Activated T-helper 1 cell treated with anti-CD3 and anti-CD28 coated beads, Interleukin-2, amount 50 U/mL, for 16 hours (primary cell): ENCODE results near the gene VAPA.

ENCODE experiments used
- DNase-seq, 2 donors: peaks; one replicate each; pipeline ENCODE4 v3.0.0-alpha.2; 2020; ENCODE audit warnings: low read depth in 1 of 2, low spot score in 1 of 2

Gene VAPA

DNA sequence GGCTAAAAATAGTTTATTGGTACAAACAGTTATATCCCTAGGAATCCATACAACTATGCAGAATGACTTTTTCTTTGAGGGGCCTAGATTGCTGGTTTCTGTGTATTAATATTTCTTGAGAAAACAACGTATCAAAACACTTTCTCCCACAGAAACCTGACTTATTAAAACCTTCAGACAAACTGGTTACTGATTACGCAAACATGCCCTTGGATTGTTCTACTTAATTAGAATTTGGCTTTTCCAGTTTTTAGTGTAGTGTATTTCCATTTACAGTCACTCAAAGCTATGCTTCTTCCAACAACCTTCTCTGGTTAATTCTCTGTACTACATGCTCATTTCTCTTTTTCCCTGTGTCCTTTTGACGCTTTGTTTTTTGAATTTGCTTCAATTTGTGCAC is 20.0 kb downstream of the VAPA start:
- no peak for DNase-seq

DNA sequence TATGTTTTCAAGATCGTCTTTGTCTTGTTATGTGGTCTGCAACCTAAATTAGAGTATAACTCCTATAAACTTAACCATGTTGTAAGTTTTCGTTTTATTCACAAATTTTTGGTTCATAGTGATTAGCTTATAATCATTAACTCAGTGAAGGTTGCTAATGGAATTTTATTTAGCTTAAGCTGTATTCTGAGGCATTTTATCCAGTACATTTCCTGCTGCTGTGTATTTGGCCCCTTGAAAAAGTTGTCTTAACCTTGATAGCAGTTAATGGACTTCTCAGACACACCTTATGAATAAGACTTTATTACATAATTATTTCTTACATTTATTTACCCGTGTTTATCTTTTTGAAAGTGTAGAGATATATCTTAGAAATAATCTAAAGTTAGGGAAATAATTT is 20.5 kb downstream of the VAPA start:
- DNase-seq = no peak

DNA sequence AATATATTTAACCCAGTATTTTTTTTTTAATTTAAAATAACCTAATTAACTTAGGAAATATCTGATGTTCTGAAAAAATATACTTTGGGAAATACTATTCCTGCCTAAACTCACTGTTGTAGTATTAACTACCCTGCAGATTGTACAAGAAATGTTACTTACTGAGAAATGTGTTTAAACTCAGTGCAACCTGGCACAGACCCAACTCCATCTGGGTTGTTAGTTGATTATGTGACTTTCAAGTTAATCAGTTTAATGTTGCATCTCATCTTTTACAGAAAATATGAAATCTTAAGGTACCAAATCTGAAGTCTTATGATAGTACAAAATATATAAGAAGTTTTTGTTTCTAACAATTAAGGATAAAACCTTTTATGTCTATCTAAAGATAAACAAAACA is 27.3 kb downstream of the VAPA start:
- no peak for DNase-seq

DNA sequence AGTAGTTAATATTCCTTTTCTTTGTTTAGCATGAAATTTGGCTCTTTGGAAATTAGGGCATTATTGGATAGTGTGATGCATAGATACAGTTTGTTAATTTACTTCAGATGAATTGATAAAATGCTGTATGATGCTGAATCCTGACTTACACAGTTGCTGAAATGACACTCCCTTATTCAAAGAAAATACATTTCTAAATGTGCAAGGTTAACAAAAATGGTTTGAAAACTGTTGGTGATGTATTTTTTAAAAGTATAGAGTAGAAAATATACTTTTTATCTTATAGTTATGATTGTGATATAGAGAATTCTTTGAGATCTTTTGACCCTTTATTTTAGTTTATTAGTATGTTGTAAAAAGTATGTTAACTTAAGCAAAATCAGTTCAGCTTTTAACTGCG is 27.8 kb downstream of the VAPA start:
- no peak for DNase-seq

DNA sequence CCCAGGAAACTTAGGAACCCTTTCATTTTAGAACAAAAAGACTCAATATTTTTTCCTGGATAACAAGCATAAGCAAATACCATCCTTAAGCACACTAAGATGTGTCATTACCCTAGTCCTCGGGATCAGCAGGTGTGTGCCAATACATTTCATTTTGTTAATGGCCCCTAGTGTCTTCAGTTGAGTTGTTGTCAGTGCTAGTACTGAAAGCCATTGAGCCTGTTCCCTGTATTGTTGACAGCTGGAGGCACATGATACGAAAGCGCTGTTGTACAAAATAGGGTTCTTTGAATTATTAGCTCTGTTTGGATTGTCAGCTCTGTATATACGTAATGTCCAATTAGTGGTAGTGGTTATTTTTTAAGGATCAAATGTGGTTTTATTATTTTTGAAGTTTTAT is 29.5 kb downstream of the VAPA start:
- no peak for DNase-seq

DNA sequence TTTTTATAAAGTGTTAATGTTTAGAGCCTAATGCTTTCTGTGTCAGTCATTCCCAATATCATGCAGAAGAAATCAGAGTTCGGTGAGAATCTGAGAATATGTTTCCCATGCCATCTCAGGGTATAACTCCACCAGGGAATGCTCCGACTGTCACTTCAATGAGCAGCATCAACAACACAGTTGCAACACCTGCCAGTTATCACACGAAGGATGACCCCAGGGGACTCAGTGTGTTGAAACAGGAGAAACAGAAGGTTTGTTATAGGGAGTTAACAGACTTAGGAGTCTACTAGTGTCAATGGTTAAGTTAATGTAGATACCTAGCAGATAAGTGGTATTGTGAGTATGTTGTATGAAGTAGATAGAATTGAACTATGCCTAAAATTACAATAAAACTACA is 31.0 kb downstream of the VAPA start:
- no peak for DNase-seq

DNA sequence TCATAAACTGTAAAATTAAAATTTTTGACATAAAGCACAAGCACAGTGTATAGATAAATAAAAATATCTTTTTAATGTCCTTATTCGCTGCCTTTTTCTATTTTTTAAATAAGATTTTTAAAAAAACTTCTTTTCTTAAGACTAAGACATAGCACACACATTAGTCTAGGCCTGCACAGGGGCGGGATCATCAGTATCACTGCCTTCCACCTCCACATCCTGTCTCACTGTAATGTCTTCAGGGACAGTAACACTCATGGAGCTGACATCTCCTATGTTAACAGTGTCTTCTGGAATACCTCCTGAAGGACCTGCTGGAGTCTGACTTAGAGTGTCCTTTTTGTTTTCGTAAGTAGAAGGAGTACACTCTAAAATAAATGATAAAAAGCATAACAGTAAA is 33.0 kb downstream of the VAPA start:
- DNase-seq = no peak

DNA sequence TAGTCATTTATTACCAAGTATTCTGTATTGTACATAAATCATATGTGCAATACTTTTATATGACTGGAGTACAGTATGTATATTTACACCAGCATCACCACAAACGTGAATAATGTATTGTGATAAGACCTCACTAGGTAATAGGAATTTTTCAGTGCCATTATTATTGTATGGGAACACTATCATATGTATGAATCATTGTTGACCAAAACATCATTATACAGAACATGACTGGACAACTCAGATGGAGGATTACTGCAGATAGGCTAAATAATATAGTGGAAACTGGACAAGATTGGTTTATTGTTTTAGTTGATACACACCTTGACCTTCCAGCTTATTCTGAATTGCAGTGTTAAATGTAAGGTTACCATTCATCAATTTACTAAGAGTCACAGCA is 33.4 kb downstream of the VAPA start:
- DNase-seq = no peak

DNA sequence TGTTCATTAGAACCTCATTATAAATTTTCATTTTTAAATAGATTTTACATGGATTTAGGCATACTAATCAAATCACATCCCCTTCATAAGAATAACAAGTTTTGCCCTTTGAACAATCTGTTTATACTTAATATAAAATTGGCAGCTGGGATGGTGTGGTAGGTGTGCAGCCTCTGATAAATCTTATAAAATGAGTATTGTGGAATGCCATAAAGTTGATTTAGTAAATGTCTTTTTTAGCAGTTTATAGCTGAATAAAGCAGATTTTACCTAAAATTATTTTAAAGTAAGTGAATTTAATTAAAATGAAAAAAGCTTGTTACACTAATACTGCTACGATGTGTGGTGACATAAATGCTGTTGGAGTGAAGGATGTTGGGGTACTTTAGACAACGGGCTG is 35.5 kb downstream of the VAPA start:
- no peak for DNase-seq

DNA sequence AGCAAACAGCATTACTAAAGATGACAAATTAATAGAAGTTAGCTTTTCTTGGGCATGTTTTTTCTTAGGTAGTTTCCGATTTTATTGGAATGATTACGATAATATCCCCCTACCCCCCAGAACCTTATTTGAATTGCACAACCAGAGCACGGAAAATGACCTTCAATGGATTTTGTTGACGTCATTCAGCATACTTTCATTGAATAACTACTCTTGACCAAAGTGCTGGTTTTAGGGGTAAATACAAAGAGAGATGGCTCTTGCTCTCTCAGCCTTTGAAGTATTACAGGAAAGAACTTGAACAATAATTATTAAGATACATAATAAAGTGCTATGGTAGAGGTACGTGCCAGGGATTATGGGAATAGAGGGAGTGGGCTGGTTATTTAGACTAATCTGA is 36.0 kb downstream of the VAPA start:
- DNase-seq = no peak

DNA sequence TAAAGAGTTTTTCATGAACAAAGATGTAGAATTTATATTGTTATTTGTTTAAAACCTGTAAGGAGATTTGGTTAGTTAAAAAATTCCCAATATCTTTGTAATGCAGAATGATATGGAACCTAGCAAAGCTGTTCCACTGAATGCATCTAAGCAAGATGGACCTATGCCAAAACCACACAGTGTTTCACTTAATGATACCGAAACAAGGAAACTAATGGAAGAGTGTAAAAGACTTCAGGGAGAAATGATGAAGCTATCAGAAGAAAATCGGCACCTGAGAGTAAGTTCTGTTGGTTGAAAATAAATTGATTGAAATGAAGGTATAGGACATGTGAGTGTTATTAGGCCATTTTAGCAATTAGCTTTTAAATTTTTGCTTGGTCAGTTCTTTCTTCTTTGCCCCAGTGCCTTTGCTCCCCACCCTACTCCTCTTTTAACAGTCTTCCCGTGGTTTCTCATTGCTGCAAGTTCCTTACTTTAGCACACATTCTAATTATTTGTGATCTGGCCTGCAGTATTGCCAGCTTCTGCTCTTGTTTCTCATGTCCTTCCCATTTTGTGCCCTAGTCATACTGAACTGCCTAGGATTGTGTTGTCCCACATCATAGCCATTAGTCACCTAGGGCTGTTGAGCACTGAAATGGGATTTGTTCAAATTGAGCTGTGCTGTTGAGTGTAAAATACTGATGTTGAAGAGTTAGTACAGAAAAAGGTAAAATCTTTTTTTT is 36.6 kb downstream of the VAPA start:
- DNase-seq = no peak

DNA sequence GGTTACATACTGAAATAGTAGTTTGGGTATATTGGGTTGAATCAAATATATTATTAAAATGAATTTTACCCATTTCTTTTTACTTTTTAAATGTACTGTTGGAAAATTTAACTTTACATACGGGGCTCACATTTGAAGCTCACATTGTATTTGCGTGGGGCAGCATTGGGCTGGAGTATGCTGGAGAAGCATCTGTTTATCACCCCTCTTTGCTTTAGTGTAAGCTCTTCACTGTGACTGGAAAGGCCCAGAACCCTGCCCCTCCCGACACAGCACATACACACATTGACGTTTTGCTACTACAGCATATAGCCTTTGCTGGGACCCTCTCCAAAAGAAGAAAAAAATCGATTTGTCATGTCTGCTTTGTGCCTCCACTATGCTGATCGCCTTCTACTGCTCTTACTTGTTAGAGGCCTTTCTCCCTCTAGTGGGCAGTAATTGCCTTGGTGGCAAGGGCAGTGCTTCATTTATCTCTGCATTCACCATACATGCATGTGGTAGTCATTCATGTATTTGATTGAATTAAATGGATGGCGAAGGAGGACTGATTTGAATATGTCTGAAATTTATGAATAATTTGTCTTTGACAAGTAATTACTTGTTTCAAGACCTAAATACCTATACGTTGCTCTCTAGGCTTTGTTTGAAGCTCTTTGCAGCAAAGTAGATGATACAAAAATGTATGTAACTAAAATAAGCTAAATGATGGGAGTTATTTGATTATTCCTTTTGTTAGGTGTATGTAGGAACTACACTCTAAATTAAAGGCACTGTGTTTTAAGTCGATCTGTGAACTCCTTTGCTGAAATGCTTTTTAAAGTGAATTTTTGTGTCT is 37.4 kb downstream of the VAPA start:
- DNase-seq = no peak

DNA sequence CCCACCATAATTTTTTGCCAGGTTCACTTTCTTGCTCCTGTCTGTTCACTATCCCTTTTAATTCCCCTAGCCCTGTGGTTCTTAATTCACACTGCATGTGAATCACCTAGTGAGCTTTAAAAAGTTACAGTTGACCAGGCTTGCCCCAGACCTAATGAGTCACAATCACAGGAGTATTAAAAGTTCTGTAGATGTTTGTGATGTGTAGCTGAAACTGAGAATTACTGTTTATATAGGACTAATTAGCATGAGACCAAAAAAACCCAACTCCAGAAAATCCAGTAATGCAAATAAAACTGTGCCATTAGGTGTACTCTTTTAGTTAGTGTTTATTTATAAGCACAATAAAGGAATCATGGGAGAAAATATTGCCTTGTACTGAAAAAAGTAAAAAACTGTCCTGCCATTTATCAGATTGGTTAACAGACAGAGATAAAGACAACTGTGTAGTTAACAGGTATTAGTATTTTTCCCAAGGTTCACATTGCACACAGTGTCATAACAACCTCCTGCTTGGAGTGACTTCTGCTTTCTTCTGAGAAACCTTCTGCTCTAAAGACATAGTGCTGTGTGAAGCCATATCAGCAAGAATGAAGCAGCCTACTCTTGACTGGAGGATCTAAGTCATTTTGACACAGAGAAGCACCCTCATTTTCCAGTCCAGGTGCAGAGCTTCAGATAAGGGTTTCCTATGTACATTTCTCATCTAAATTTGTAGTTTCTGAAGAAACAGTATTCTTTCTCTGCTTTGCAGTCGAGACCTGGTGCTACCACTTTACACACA is 39.0 kb downstream of the VAPA start:
- no peak for DNase-seq

DNA sequence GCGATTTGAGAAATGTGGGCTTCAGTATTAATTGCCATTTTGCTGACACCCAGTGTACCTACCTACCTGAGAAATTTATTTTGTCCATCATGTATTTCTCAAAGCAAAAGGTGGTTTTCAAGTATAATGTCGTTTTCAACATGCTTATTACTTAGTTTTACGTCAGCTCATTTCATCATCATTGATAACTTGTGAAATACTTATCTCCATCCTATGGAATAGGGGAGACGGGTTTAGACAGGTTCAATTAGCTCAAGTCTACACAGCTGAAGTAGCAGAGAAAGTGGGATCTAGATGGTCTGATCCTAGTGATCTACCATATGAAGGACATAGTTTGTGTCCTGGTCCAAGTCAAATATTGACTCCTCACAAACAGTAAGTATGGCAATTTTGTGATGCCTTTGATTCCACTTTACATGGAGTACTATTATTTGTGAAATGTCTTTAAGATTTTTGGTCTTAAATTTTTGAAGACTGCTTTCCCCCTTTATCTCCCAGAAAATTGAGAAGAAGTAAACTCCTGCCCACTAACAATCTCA is 45.1 kb downstream of the VAPA start:
- DNase-seq = no peak

DNA sequence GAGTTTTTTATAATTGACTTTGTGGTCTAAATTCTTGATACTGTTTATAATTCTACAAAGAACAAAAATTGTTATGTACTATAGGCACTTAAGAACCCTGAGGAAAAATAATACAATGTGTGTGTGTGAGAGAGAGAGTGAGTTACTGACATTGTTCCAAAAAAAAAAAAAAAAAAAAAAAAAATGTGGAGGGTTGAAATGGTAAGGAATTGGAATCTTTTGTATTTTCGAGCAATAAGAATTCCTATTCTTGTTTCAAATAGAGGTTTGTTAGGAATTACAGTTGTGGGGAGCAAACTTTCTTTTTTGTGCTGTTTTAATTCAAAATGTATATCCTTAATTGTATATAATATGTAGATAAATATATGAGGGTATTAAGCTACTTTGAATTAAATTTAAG is 45.7 kb downstream of the VAPA start:
- no peak for DNase-seq

DNA sequence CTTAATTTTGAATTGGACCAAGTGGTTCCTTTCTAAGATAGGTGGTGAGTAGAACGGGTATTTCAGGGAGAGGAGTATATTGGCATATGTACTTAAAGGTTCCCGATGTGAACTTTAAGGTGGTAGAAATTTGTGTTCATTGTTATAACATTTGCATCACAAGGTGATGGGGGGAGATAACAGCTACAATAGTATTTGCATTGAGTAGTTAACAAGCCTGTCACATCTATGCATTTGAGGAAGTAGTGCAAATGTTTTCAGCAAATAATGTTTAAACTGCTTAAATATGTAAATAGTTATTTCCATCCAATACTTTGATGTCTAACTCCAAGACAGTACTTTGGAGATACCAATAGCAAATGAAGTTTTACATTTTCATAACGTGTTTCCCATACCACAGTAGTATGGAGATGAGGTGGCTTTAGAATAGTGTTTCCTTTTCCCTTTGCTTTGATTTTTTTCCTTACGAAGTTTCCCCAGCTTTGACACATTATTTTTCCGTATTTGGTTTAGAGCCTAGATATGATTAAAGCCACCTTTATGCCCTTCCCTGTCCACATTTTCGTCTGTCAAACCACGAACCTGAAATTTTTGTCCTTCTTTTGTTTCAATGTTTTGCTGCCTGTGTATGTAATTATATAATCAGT is 46.6 kb downstream of the VAPA start:
- DNase-seq = no peak

DNA sequence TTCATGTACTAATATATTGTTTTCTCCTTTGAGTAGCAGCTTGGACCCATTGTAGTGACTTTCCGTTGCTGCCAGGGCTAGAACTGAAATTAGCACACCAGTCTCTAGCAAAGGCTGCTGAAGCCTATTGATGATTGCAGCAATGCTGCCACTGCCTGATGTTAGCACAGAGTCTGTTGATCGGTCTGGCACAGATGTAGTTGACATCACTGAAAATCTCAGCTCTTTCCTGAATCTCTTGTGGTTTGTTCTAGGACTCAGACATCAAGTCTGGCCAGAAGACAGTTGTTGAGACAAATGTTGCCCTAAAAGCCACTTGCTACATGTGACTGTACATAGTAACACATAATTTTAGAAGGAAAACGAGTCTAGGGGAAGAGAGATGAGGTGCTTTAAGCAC is 47.2 kb downstream of the VAPA start:
- no peak for DNase-seq

DNA sequence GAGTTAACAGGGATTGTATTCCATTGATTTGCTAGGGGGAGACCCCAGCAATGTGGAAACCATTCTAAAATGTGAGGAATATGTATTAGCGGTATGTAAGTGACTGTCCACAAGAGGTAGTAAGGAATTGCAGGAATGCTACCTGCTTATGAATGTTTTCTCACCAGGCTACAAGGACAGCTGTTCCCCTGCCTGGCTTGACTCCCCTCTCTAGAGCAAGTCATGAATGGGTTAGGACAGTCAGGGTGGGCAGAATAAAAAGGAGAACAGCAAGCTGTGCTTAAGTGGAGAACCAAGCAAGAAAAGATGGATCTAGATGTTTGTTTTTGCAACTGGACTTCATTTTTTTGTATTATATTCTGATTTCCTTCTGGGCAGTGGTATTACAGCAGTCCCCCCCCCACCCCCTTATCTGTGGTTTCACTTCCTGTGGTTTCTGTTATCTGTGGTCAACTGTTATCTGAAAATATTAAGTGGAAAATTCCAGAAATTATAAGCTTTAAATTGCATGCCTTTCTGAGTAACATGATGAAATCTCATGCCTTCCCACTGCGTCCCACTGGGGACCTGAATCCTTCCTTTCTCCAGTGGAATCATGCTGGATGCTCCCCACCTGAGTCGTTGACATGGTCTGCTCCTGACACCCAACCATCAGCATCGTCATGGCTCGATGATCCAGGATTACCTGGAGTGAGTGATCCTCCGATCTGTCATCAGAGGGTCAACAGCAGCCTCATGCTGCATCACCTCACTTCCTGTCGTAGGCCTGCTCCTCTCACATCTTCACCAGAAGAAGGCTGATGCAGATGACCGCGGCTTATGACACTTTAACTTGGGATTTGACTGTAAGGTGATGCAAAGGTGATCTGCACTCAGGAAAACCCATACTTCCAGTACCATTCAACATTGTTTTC is 52.2 kb downstream of the VAPA start:
- DNase-seq = no peak

DNA sequence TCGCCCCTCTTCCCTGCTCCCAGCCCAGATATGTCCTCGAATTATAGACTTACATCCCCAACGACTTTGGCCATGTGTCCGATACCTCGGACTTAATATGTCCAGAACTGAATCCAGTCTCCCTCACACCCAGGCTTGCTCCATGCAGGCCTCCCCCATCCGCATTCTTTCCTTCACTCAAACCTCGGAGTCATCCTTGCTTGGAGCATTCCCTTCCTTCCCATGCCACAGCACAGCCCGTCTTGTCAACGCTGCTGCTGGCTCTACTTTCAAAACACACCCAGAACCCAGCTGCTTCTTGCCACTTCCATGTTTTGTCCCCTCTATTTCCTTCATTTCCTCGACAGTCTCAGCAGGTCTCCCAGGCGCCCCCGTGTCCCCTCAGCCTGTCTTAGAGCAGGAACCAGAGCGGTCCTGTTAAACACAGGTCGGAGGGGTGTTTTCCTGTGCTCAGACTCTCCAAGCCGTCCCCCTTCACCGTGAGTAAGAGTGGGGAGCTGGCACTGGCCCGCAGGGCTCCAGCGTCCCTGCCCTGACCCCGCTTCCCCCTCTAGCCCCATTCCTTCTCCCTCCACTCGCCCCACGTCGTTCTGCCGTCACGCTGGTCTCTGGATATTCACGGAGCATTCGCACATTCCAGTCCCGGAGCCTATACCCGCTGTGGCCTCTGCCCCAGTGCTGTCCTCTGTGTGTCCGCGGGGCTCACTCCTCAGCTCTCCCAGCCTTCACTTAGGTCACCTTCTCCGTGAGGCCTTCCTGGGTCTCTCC is 54.4 kb downstream of the VAPA start:
- no peak for DNase-seq
